Bronchial epithelial cell (primary cell): Measurements from ENCODE around the gene TMTC2. TPM values are rescaled to one million over a fixed set of nuclear protein-coding genes. Genes with fewer than 3 reads are reported as not detected.

Source experiments
- DNase-seq: peaks from one replicate; pipeline ENCODE4 v3.0.0-alpha.2; 2010; ENCODE audit warnings: low read depth
- FAIRE-seq: peaks from 2 replicates; lab custom pipeline; 2011; peaks lifted over from hg19 to GRCh38; lab: Jason Lieb, UNC
- H3K27me3 ChIP-seq: 2 replicates; pipeline ENCODE4 v1.5.1; 2011; ENCODE audit warnings: low read length; ENCODE audit not compliant: control insufficient read depth, insufficient read depth
- H3K36me3 ChIP-seq: 2 replicates; pipeline ENCODE4 v1.5.1; 2011; ENCODE audit warnings: low read length; ENCODE audit not compliant: control insufficient read depth, insufficient read depth
- H3K4me3 ChIP-seq: 2 replicates; pipeline ENCODE4 v1.5.1; 2011; ENCODE audit warnings: mild to moderate bottlenecking, low read depth, low read length, control low read depth
- total RNA-seq: library from RNA; depleted of rRNA; stranded (reverse); fragments of >200 nt; gene quantifications from 2 replicates; pipeline ENCODE4 v1.2.1, GENCODE V29; 2014
- TF ChIP-seq, protein P1 (sequence below): IDR thresholded peaks from 2 replicates; pipeline ENCODE4 v1.5.1; 2011; ENCODE audit warnings: mild to moderate bottlenecking, moderate library complexity, low read length, control low read depth, inconsistent platforms; ENCODE audit not compliant: insufficient read depth, severe bottlenecking

TMTC2 gene
- total RNA-seq, 1 donor from 2014 or later: 10.5 TPM

DNA sequence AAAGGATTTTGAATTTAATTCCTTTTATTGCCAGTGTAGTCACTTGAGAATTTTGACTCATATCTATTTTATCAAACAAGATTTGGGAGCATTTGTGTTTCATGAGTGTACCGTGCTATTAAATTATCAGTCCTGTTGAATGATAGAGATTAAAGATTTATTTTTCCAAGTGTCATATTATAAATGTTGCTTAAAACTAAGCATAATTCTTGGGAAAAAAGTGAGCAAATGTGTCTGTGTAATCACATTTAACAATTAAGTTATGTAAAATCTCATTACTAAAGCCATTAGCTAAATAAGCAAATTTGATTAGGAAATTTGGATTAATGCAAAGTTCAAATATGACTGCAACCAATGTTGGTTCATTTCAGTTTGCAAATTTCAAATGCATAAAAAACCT lies 266.7 kb downstream of the TMTC2 start:
- TF ChIP-seq, protein P1, sequence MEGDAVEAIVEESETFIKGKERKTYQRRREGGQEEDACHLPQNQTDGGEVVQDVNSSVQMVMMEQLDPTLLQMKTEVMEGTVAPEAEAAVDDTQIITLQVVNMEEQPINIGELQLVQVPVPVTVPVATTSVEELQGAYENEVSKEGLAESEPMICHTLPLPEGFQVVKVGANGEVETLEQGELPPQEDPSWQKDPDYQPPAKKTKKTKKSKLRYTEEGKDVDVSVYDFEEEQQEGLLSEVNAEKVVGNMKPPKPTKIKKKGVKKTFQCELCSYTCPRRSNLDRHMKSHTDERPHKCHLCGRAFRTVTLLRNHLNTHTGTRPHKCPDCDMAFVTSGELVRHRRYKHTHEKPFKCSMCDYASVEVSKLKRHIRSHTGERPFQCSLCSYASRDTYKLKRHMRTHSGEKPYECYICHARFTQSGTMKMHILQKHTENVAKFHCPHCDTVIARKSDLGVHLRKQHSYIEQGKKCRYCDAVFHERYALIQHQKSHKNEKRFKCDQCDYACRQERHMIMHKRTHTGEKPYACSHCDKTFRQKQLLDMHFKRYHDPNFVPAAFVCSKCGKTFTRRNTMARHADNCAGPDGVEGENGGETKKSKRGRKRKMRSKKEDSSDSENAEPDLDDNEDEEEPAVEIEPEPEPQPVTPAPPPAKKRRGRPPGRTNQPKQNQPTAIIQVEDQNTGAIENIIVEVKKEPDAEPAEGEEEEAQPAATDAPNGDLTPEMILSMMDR: no peak
- H3K4me3 ChIP-seq: no peak overlapping the region
- no peaks in the 10 kb centered on the region for H3K27me3 ChIP-seq
- H3K36me3 ChIP-seq: no peaks in the 10 kb centered on the region
- FAIRE-seq: no peak
- DNase-seq: no peak

GRCh38 chr12:82954064-82954463 lies 267.4 kb downstream of the TMTC2 start:
- no peaks in the 10 kb centered on the region for H3K36me3 ChIP-seq
- no peak for FAIRE-seq
- TF ChIP-seq, protein P1: no peak

DNA sequence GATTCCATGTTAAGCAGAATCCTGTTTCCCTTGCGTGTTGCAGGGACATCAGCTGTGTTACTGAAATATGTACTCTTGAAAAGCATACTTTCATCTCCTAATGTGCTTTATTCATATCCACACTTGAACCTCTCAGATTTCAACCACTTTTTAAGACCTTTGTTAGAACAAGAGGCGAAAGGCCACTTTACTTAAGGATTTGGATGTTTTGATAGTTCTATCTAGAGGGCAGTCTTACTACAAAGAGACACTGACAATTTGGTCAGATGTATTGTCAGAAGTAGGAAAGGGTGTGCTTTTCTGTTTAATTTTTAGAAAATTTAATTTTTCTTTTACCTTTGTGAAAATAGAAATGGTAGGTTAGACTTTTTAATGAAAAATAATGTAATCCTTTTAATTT lies 267.9 kb downstream of the TMTC2 start:
- TF ChIP-seq, protein P1: no peak
- DNase-seq: peak; percentile 7
- FAIRE-seq: no peak
- Histone ChIP-seq H3K4me3 (no peak overlapping the region), H3K27me3 (no peaks in the 10 kb centered on the region), H3K36me3 (no peaks in the 10 kb centered on the region)

More at GRCh38 chr12:82954064-82954463, 267.4 kb downstream of the TMTC2 start:
- no peak for DNase-seq
- Histone ChIP-seq H3K27me3 (no peaks in the 10 kb centered on the region), H3K4me3 (no peak overlapping the region)

GRCh38 chr12:82955043-82955442 lies 268.3 kb downstream of the TMTC2 start:
- FAIRE-seq (no peak), DNase-seq (peak; percentile 58)
- Histone ChIP-seq H3K27me3 (no peaks in the 10 kb centered on the region), H3K4me3 (no peak overlapping the region), H3K36me3 (no peaks in the 10 kb centered on the region)
- TF ChIP-seq, protein P1: no peak

- TF ChIP-seq, protein P1: no peak
- FAIRE-seq (no peak), DNase-seq (peak; percentile 25)
- no peaks in the 10 kb centered on the region for H3K27me3 ChIP-seq
- no peak overlapping the region for H3K4me3 ChIP-seq
- no peaks in the 10 kb centered on the region for H3K36me3 ChIP-seq
These were observed 272.3 kb downstream of the TMTC2 start for GRCh38 chr12:82958966-82959365.

- Histone ChIP-seq H3K36me3 (no peaks in the 10 kb centered on the region), H3K27me3 (no peaks in the 10 kb centered on the region), H3K4me3 (no peak overlapping the region)
- DNase-seq: no peak
- TF ChIP-seq, protein P1: no peak
- no peak for FAIRE-seq
These were observed 273.1 kb downstream of the TMTC2 start for GRCh38 chr12:82959821-82960220.
